Astrocyte of the spinal cord (primary cell): ENCODE data around the gene PPDPF.

Experiments
- DNase-seq: peaks from one replicate; pipeline ENCODE4 v3.0.0; 2011; ENCODE audit warnings: low read depth, low spot score
- H3K4me3 ChIP-seq: 2 replicates; pipeline ENCODE4 v1.5.1; 2011; ENCODE audit warnings: low read depth, mild to moderate bottlenecking, low read length, moderate library complexity
- CTCF ChIP-seq: IDR thresholded peaks from 2 replicates; pipeline ENCODE4 v1.5.1; 2012; ENCODE audit warnings: low read depth, mild to moderate bottlenecking, low read length, inconsistent platforms
- in situ Hi-C: cut with HindIII; loops from 2 replicates; pipeline ENCODE4 v1.10.0; 2017; ENCODE audit warnings: low sequenced_read_pairs

The PPDPF gene

GRCh38 chr20:63500151-63500901 lies 20.2 kb upstream of the PPDPF start:
- no peak for TF ChIP-seq CTCF
- DNase-seq = no peak
- in situ Hi-C loops = no loop called here
- no peak overlapping the region for H3K4me3 ChIP-seq

GRCh38 chr20:63500902-63501817 lies 19.4 kb upstream of the PPDPF start:
- no peak overlapping the region for H3K4me3 ChIP-seq
- in situ Hi-C loops = no loop called here
- DNase-seq = no peak
- TF ChIP-seq CTCF = no peak

GRCh38 chr20:63501818-63502670 lies 18.5 kb upstream of the PPDPF start:
- DNase-seq = no peak
- no peak for TF ChIP-seq CTCF
- in situ Hi-C loops = no loop called here
- H3K4me3 ChIP-seq = no peak overlapping the region

GRCh38 chr20:63502671-63503172 lies 17.8 kb upstream of the PPDPF start:
- in situ Hi-C loops = no loop called here
- no peak for TF ChIP-seq CTCF
- DNase-seq = no peak
- no peak overlapping the region for H3K4me3 ChIP-seq

GRCh38 chr20:63503524-63503923 lies 17.0 kb upstream of the PPDPF start:
- no peak for DNase-seq
- TF ChIP-seq CTCF = no peak
- no peak overlapping the region for H3K4me3 ChIP-seq
- in situ Hi-C loops = no loop called here

- no peak for DNase-seq
- no peak overlapping the region for H3K4me3 ChIP-seq
- in situ Hi-C loops = no loop called here
- TF ChIP-seq CTCF = no peak
These were observed 15.9 kb upstream of the PPDPF start for GRCh38 chr20:63504642-63505041.
